Keratinocyte (primary cell): ENCODE data around the gene AGPAT2. TPM values are rescaled to one million over a fixed set of nuclear protein-coding genes. Genes with fewer than 3 reads are reported as not detected.

Experiments used
- DNase-seq: peaks from one replicate; pipeline ENCODE4 v3.0.0-alpha.2; 2011; ENCODE audit warnings: low read depth, missing footprints, low spot score
- FAIRE-seq: peaks from 2 replicates; lab custom pipeline; 2011; peaks lifted over from hg19 to GRCh38; lab: Jason Lieb, UNC
- H2AFZ ChIP-seq: 2 replicates; pipeline ENCODE4 v1.6.0; 2012; ENCODE audit warnings: low read length, control low read depth, inconsistent platforms; ENCODE audit not compliant: control insufficient read depth
- H3K27ac ChIP-seq: 2 replicates; pipeline ENCODE4 v1.5.1; 2011; ENCODE audit warnings: low read length; ENCODE audit not compliant: control insufficient read depth, insufficient read depth
- H3K27me3 ChIP-seq: 3 replicates; pipeline ENCODE4 v1.6.0; 2011; ENCODE audit warnings: low read length; ENCODE audit not compliant: control insufficient read depth, insufficient read depth; ENCODE audit errors: extremely low read depth
- H3K36me3 ChIP-seq, 2 experiments: 2 replicates in 1 of 2; 3 replicates in 1 of 2; pipeline ENCODE4 v1.5.1; 2011; ENCODE audit warnings: low read length in 2 of 2, mild to moderate bottlenecking in 1 of 2; ENCODE audit not compliant: control insufficient read depth in 2 of 2, insufficient read depth in 2 of 2; ENCODE audit errors: extremely low read depth in 1 of 2
- H3K4me1 ChIP-seq: 3 replicates; pipeline ENCODE4 v1.5.1; 2011; ENCODE audit warnings: low read length; ENCODE audit not compliant: control insufficient read depth, insufficient read depth; ENCODE audit errors: extremely low read depth
- H3K4me2 ChIP-seq: 3 replicates; pipeline ENCODE4 v1.6.0; 2011; ENCODE audit warnings: low read depth, low read length; ENCODE audit not compliant: control insufficient read depth, insufficient read depth; ENCODE audit errors: extremely low read depth
- H3K4me3 ChIP-seq, 3 experiments: fragments of 200-600 bp in 1 of 3; sonication (generic) in 1 of 3; 2 replicates in 2 of 3; 3 replicates in 1 of 3; pipeline ENCODE4 v1.5.1; 2011 to 2016; ENCODE audit warnings: low read length in 3 of 3, mild to moderate bottlenecking in 3 of 3, control low read depth in 2 of 3, inconsistent platforms in 1 of 3, low read depth in 1 of 3, mixed read lengths in 1 of 3, mixed run types in 1 of 3, moderate library complexity in 1 of 3; ENCODE audit not compliant: control insufficient read depth in 2 of 3, insufficient read depth in 2 of 3; ENCODE audit errors: extremely low read depth in 1 of 3
- H3K79me2 ChIP-seq: 2 replicates; pipeline ENCODE4 v1.6.0; 2012; ENCODE audit warnings: low read length; ENCODE audit not compliant: control insufficient read depth, insufficient read depth
- H3K9ac ChIP-seq: 3 replicates; pipeline ENCODE4 v1.6.0; 2011; ENCODE audit warnings: low read length; ENCODE audit not compliant: control insufficient read depth, insufficient read depth; ENCODE audit errors: extremely low read depth
- H3K9me1 ChIP-seq: 3 replicates; pipeline ENCODE4 v1.6.0; 2011; ENCODE audit warnings: low read length; ENCODE audit not compliant: control insufficient read depth, insufficient read depth; ENCODE audit errors: extremely low read depth
- H3K9me3 ChIP-seq: 2 replicates; pipeline ENCODE4 v1.5.1; 2012; ENCODE audit warnings: low read depth, low read length; ENCODE audit not compliant: control insufficient read depth
- H4K20me1 ChIP-seq: 3 replicates; pipeline ENCODE4 v1.6.0; 2011; ENCODE audit warnings: low read length; ENCODE audit not compliant: control insufficient read depth, insufficient read depth; ENCODE audit errors: extremely low read depth
- CTCF ChIP-seq, 3 experiments: IDR thresholded peaks in 1 of 3; conservative IDR thresholded peaks in 1 of 3; optimal IDR thresholded peaks in 1 of 3; 2 replicates in 2 of 3; 3 replicates in 1 of 3; pipeline versions ENCODE3 to v1.5.1; 2011; ENCODE audit warnings: low read length in 3 of 3, mild to moderate bottlenecking in 3 of 3, moderate library complexity in 2 of 3, control low read depth in 1 of 3, inconsistent platforms in 1 of 3; ENCODE audit not compliant: insufficient read depth in 2 of 3; ENCODE audit errors: extremely low read depth in 1 of 3
- EZH2 ChIP-seq: IDR thresholded peaks from one replicate; pipeline ENCODE4 v1.6.1; 2012; ENCODE audit warnings: inconsistent platforms, mild to moderate bottlenecking, low read length, moderate library complexity
- dilution Hi-C: fragments of 300-500 bp; cut with MboI; formaldehyde crosslinking; loops from one replicate; pipeline ENCODE4 v1.7.0; 2020; ENCODE audit warnings: low sequenced_read_pairs; ENCODE audit not compliant: extremely low pct_ligation_motif_present
- polyA plus RNA-seq, 5 experiments: library from polyadenylated mRNA; depleted of rRNA in 3 of 5; stranded (reverse) in 3 of 5; stranded (forward) in 1 of 5; unstranded in 1 of 5; fragments of >200 nt; gene quantifications; 1 replicate in 1 of 5; 2 replicates in 3 of 5; 3 replicates in 1 of 5; pipeline versions ENCODE4 v1.2.1 to v1.2.3, GENCODE V29; 2011 to 2012; ENCODE audit warnings: missing spikeins in 2 of 5, low read depth in 1 of 5, low replicate concordance in 1 of 5

The AGPAT2 gene
- polyA plus RNA-seq, 1 donor (not counting 4 experiments of a cell fraction or from before 2014, with no cell fraction given), result 26.5 TPM

- no peaks in the 10 kb centered on the region for H3K9me3 ChIP-seq
- H3K9me1 ChIP-seq, result no peaks in the 10 kb centered on the region
- H3K9ac ChIP-seq, result no peak overlapping the region
- DNase-seq (no peak), FAIRE-seq (no peak)
- dilution Hi-C loops, result no loop called here
- H3K4me3 ChIP-seq, result no peak overlapping the region
- no peak overlapping the region for H3K4me2 ChIP-seq
- H3K4me1 ChIP-seq, result peaks cover 17% of the 10 kb centered on the region
- TF ChIP-seq EZH2, result no peak
- no peak for TF ChIP-seq CTCF (optimal IDR thresholded peaks at IDR 0.05 in 1 of 3, IDR thresholded peaks at IDR 0.05 in 1 of 3, conservative IDR thresholded peaks at IDR 0.05 in 1 of 3; ENCODE audit: extremely low read depth in 1 of 3, insufficient read depth in 2 of 3, low read length in 3 of 3)
- peaks cover 15% of the 10 kb centered on the region for H3K79me2 ChIP-seq
- no peak overlapping the region for H2AFZ ChIP-seq
- H3K36me3 ChIP-seq, result peaks cover 0 to 3% of the 10 kb centered on the region in 2 experiments
- no peak overlapping the region for H3K27ac ChIP-seq
- peaks cover 2% of the 10 kb centered on the region for H4K20me1 ChIP-seq
- no peaks in the 10 kb centered on the region for H3K27me3 ChIP-seq
Observed at GRCh38 chr9:136688274-136689107, 1.2 kb upstream of the AGPAT2 start.

- Histone ChIP-seq H3K9me3 (no peaks in the 10 kb centered on the region), H3K27me3 (no peaks in the 10 kb centered on the region), H3K4me1 (peaks cover 12% of the 10 kb centered on the region), H3K27ac (no peak overlapping the region), H3K9ac (no peak overlapping the region), H3K79me2 (peaks cover 15% of the 10 kb centered on the region), H2AFZ (no peak overlapping the region), H3K4me3 (peak overlapping the region in 1 of 3 experiments; percentile 86), H4K20me1 (no peaks in the 10 kb centered on the region), H3K9me1 (no peaks in the 10 kb centered on the region), H3K4me2 (no peak overlapping the region), H3K36me3 (peaks cover 0 to 3% of the 10 kb centered on the region in 2 experiments)
- no peak for FAIRE-seq
- TF ChIP-seq CTCF (optimal IDR thresholded peaks at IDR 0.05 in 1 of 3, IDR thresholded peaks at IDR 0.05 in 1 of 3, conservative IDR thresholded peaks at IDR 0.05 in 1 of 3; ENCODE audit: extremely low read depth in 1 of 3, insufficient read depth in 2 of 3, low read length in 3 of 3) (no peak), EZH2 (no peak)
- no peak for DNase-seq
- dilution Hi-C loops, result no loop called here
Observed at GRCh38 chr9:136687721-136688223, 515 bp upstream of the AGPAT2 start.
